HL-60/S4 (cell line): Measurements from ENCODE around the gene ARHGEF35.
"Not testable (repeated sequence)": the region's sequence is repeated elsewhere in the genome, so short reads cannot be mapped to it uniquely, and the experiment has no call there.

Experiments
- in situ Hi-C: fragments of 300-500 bp; cut with MboI; formaldehyde crosslinking; loops from 2 replicates; pipeline ENCODE4 v1.14.3; 2022; ENCODE audit warnings: low sequenced_read_pairs

ARHGEF35 gene

GRCh38 chr7:144179165-144179479 lies 16.5 kb downstream of the ARHGEF35 start:
- in situ Hi-C loops: not testable (repeated sequence)

DNA sequence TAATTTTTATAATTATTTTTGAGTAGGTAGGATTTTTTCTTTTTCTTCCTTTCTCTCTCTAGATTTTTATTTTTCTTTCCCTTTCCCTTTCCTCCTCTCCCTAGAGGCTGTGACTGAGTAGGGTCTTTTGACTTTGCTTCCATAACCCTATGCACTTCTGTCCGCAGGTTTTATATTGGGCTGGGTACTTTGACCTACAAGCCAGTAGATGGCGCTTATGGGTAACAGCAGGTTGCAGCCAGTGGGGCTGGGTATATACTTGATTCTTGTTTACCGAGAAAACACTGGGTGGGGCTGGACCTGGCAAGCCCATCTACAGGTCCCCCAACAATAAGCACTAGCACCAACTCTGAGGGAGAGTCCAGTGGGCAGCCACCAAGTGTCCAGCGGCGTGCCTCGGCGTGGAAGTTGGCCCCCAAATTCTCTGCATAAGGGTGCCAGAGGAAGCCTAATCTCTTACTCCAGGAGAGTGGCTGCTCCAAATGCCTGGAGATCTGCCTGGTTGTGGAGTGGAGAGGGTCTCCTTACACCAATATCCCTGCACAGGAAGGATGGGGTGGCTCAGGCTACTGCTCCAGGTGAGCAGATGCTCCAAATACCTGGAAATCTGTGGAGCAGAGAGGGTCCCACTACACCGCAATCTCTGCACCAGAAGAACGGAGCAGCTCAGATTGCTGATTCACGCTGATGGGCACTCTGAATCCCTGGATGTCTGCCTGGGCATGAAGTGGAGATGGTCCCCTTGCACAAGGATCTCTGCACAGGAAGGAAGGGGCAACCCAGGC lies 17.1 kb downstream of the ARHGEF35 start:
- in situ Hi-C loops: not testable (repeated sequence)

DNA sequence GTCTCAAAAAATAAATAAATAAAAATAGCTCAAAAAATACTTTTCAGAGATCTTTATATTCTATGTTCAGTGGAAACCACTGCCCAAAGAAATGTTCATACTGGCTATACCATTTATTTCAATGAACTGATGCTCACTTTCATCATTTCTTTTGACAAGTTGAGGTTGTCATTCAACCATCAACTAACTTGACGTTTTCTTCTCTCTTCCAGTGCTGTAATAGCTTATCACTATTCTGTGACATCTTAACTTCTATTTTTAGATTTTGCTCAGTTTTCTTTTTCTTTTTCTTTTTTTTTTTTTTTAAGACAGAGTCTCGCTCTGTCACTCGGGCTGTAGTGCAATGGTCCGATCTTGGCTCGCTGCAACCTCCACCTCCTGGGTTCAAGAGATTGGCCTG lies 21.0 kb downstream of the ARHGEF35 start:
- in situ Hi-C loops: no loop called here

DNA sequence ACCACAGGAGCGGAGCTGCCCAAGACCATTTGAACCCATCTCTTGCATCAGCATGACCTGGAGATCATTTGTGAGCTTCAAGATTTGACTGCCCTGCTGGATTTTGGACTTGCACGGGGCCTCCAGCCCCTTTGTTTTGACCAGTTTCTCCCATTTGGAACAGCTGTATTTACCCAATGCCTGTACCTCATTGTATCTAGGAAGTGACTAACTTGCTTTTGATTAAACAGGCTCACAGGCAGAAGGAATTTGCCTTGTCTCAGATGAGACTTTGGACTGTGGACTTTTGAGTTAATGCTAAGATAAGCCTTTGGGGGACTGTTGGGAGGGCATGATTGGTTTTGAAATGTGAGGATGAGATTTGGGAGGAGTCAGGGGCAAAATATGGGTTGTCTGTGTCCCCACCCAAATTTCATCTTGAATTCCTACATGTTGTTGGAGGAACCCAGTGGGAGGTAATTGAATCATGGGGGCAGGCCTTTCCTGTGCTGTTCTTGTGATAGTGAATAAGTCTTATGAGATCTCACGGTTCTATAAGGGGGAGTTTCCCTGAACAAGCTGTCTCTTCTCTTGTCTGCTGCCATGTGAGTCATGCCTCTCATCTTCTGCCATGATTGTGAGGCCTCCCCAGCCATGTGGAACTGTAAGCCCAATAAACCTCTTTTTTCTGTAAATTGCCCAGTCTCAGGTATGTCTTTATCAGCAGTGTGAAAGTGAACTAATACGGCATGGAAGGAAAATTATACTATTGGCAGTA lies 23.9 kb downstream of the ARHGEF35 start:
- in situ Hi-C loops: not testable (repeated sequence)

GRCh38 chr7:144164784-144165183 lies 30.8 kb downstream of the ARHGEF35 start:
- in situ Hi-C loops: no loop called here

DNA sequence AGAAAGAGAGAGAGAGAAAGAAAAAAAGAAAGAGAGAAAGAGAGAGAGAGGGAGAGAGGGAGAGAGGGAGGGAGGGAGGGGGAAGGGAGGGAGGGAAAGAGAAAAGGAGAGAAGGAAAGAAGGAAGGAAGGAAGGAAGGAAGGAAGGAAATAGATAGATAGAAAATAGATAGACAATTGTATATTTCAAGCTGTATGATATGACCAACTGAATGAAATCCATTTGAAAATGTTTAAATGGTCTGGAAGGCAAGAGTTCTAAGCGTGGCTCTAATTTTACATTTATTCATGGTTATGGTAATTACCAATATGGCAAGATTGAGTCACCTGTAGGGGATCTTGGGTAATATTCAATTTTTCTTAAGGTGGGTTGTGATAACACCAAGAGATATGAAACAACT lies 36.8 kb downstream of the ARHGEF35 start:
- in situ Hi-C loops: no loop called here

- in situ Hi-C loops: no loop called here
These were observed 47.3 kb downstream of the ARHGEF35 start for GRCh38 chr7:144148224-144148827.

DNA sequence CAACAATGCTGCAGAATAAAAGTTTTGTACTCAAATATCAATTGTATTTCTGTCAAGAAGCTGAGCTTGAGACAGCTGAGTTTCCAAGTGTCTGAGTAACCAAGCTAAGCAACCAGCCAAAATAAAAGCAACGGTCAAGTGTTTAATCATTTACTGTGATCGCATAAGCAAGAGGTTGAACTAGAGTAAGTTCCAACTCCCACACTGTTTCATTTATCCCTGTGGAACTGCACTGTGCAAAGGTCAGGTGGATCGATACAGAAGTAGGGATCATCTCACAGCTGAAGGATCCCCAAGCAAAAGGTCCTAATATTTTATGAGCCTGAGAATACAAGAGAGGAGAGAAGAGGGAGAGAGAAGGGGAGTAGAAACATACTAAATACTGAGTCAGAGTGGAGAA lies 51.2 kb downstream of the ARHGEF35 start:
- in situ Hi-C loops: no loop called here

- in situ Hi-C loops: no loop called here
These were observed 53.4 kb downstream of the ARHGEF35 start for GRCh38 chr7:144142187-144142586.

DNA sequence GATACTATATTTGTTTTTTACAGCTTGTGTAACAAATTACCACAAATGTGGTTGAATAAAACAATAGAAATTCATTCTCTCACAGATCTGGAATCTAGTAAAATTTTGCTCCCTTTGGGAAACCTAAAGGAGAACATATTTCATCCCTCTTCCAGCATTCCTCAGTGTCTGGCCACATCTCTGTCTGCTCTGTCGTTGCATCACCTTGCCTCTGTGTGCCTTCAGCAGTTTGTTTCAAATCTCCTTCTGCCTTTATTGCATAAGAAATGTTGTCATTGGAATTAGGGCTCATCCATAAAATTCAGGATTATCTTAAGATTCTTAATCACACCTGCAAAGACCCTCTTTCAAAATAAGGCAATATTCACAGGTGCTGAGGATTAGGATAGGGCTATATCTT lies 58.1 kb downstream of the ARHGEF35 start:
- in situ Hi-C loops: no loop called here
